Keratinocyte (primary cell): ENCODE measurements around the gene RASGRF2. TPM values are rescaled to one million over a fixed set of nuclear protein-coding genes. Genes with fewer than 3 reads are reported as not detected.

Experiments used
- DNase-seq: peaks from one replicate; pipeline ENCODE4 v3.0.0-alpha.2; 2011; ENCODE audit warnings: low read depth, missing footprints, low spot score
- FAIRE-seq: peaks from 2 replicates; lab custom pipeline; 2011; peaks lifted over from hg19 to GRCh38; lab: Jason Lieb, UNC
- H2AFZ ChIP-seq: 2 replicates; pipeline ENCODE4 v1.6.0; 2012; ENCODE audit warnings: low read length, control low read depth, inconsistent platforms; ENCODE audit not compliant: control insufficient read depth
- H3K27ac ChIP-seq: 2 replicates; pipeline ENCODE4 v1.5.1; 2011; ENCODE audit warnings: low read length; ENCODE audit not compliant: control insufficient read depth, insufficient read depth
- H3K27me3 ChIP-seq: 3 replicates; pipeline ENCODE4 v1.6.0; 2011; ENCODE audit warnings: low read length; ENCODE audit not compliant: control insufficient read depth, insufficient read depth; ENCODE audit errors: extremely low read depth
- H3K36me3 ChIP-seq, 2 experiments: 2 replicates in 1 of 2; 3 replicates in 1 of 2; pipeline ENCODE4 v1.5.1; 2011; ENCODE audit warnings: low read length in 2 of 2, mild to moderate bottlenecking in 1 of 2; ENCODE audit not compliant: control insufficient read depth in 2 of 2, insufficient read depth in 2 of 2; ENCODE audit errors: extremely low read depth in 1 of 2
- H3K4me1 ChIP-seq: 3 replicates; pipeline ENCODE4 v1.5.1; 2011; ENCODE audit warnings: low read length; ENCODE audit not compliant: control insufficient read depth, insufficient read depth; ENCODE audit errors: extremely low read depth
- H3K4me2 ChIP-seq: 3 replicates; pipeline ENCODE4 v1.6.0; 2011; ENCODE audit warnings: low read depth, low read length; ENCODE audit not compliant: control insufficient read depth, insufficient read depth; ENCODE audit errors: extremely low read depth
- H3K4me3 ChIP-seq, 3 experiments: fragments of 200-600 bp in 1 of 3; sonication (generic) in 1 of 3; 2 replicates in 2 of 3; 3 replicates in 1 of 3; pipeline ENCODE4 v1.5.1; 2011 to 2016; ENCODE audit warnings: low read length in 3 of 3, mild to moderate bottlenecking in 3 of 3, control low read depth in 2 of 3, inconsistent platforms in 1 of 3, low read depth in 1 of 3, mixed read lengths in 1 of 3, mixed run types in 1 of 3, moderate library complexity in 1 of 3; ENCODE audit not compliant: control insufficient read depth in 2 of 3, insufficient read depth in 2 of 3; ENCODE audit errors: extremely low read depth in 1 of 3
- H3K79me2 ChIP-seq: 2 replicates; pipeline ENCODE4 v1.6.0; 2012; ENCODE audit warnings: low read length; ENCODE audit not compliant: control insufficient read depth, insufficient read depth
- H3K9ac ChIP-seq: 3 replicates; pipeline ENCODE4 v1.6.0; 2011; ENCODE audit warnings: low read length; ENCODE audit not compliant: control insufficient read depth, insufficient read depth; ENCODE audit errors: extremely low read depth
- H3K9me1 ChIP-seq: 3 replicates; pipeline ENCODE4 v1.6.0; 2011; ENCODE audit warnings: low read length; ENCODE audit not compliant: control insufficient read depth, insufficient read depth; ENCODE audit errors: extremely low read depth
- H3K9me3 ChIP-seq: 2 replicates; pipeline ENCODE4 v1.5.1; 2012; ENCODE audit warnings: low read depth, low read length; ENCODE audit not compliant: control insufficient read depth
- H4K20me1 ChIP-seq: 3 replicates; pipeline ENCODE4 v1.6.0; 2011; ENCODE audit warnings: low read length; ENCODE audit not compliant: control insufficient read depth, insufficient read depth; ENCODE audit errors: extremely low read depth
- EZH2 ChIP-seq: IDR thresholded peaks from one replicate; pipeline ENCODE4 v1.6.1; 2012; ENCODE audit warnings: inconsistent platforms, mild to moderate bottlenecking, low read length, moderate library complexity
- dilution Hi-C: fragments of 300-500 bp; cut with MboI; formaldehyde crosslinking; loops from one replicate; pipeline ENCODE4 v1.7.0; 2020; ENCODE audit warnings: low sequenced_read_pairs; ENCODE audit not compliant: extremely low pct_ligation_motif_present
- polyA plus RNA-seq, 5 experiments: library from polyadenylated mRNA; depleted of rRNA in 3 of 5; stranded (reverse) in 3 of 5; stranded (forward) in 1 of 5; unstranded in 1 of 5; fragments of >200 nt; gene quantifications; 1 replicate in 1 of 5; 2 replicates in 3 of 5; 3 replicates in 1 of 5; pipeline versions ENCODE4 v1.2.1 to v1.2.3, GENCODE V29; 2011 to 2012; ENCODE audit warnings: missing spikeins in 2 of 5, low read depth in 1 of 5, low replicate concordance in 1 of 5
- TF ChIP-seq, protein P1 (sequence below), 3 experiments: IDR thresholded peaks in 1 of 3; conservative IDR thresholded peaks in 1 of 3; optimal IDR thresholded peaks in 1 of 3; 2 replicates in 2 of 3; 3 replicates in 1 of 3; pipeline versions ENCODE3 to v1.5.1; 2011; ENCODE audit warnings: low read length in 3 of 3, mild to moderate bottlenecking in 3 of 3, moderate library complexity in 2 of 3, control low read depth in 1 of 3, inconsistent platforms in 1 of 3; ENCODE audit not compliant: insufficient read depth in 2 of 3; ENCODE audit errors: extremely low read depth in 1 of 3

RASGRF2 gene
- polyA plus RNA-seq, 1 donor (not counting 4 experiments of a cell fraction or from before 2014, with no cell fraction given) = 0.03 TPM

DNA sequence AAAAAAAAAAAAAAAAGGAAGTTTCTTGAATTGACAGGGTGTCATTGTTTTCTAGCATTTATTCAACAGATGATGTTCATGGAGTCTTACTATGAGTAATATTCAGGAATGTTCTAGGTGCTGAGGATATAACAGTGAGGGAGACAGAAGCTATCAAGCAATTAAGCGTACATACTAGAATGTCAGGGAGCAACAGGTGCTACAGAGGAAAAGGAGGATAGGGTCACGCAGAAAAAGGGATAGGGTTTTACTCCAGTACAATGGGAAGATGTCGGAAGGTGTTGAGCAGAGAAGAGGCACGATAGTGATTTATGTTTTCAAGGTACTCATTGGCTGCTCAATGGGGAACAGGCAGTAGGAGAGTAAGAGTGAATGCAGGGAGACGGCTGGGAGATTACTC, 6.6 kb upstream of the RASGRF2 start:
- Histone ChIP-seq H3K9ac (no peak overlapping the region), H3K9me1 (no peaks in the 10 kb centered on the region), H3K9me3 (no peaks in the 10 kb centered on the region), H3K36me3 (no peaks in the 10 kb centered on the region), H3K4me2 (no peak overlapping the region), H4K20me1 (no peaks in the 10 kb centered on the region), H3K27me3 (peaks cover 28% of the 10 kb centered on the region), H2AFZ (no peak overlapping the region), H3K79me2 (no peaks in the 10 kb centered on the region), H3K27ac (no peak overlapping the region), H3K4me3 (no peak overlapping the region), H3K4me1 (no peaks in the 10 kb centered on the region)
- no peak for TF ChIP-seq EZH2
- TF ChIP-seq, protein P1, sequence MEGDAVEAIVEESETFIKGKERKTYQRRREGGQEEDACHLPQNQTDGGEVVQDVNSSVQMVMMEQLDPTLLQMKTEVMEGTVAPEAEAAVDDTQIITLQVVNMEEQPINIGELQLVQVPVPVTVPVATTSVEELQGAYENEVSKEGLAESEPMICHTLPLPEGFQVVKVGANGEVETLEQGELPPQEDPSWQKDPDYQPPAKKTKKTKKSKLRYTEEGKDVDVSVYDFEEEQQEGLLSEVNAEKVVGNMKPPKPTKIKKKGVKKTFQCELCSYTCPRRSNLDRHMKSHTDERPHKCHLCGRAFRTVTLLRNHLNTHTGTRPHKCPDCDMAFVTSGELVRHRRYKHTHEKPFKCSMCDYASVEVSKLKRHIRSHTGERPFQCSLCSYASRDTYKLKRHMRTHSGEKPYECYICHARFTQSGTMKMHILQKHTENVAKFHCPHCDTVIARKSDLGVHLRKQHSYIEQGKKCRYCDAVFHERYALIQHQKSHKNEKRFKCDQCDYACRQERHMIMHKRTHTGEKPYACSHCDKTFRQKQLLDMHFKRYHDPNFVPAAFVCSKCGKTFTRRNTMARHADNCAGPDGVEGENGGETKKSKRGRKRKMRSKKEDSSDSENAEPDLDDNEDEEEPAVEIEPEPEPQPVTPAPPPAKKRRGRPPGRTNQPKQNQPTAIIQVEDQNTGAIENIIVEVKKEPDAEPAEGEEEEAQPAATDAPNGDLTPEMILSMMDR (optimal IDR thresholded peaks at IDR 0.05 in 1 of 3, IDR thresholded peaks at IDR 0.05 in 1 of 3, conservative IDR thresholded peaks at IDR 0.05 in 1 of 3; ENCODE audit: extremely low read depth in 1 of 3, insufficient read depth in 2 of 3, low read length in 3 of 3) = no peak
- FAIRE-seq (no peak), DNase-seq (no peak)
- dilution Hi-C loops = no loop called here

DNA sequence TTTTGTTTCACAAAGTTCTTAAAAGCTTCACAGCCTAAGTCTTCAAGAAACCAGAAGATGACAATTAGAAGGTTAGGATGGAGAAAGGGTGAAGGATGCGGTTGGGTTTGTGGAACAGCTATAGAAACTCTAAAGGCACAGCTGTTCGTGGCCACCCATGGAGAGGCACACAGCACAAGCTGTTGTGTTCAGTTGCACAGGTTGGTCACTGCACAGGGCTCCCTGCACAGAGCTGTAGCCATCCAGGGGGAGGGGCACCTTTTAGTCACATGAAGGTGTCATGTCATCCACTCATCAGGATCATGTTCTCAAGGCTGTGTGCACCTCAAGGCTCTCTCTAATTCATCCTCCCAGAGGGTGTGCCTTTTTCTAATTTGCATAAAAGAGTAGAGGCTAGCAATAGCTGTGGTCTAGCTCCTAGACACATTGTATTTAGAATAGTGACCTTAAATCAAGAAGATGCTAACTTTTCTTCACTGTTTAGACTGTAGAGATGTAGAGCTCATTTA, 5.0 kb upstream of the RASGRF2 start:
- FAIRE-seq = no peak
- Histone ChIP-seq H3K36me3 (no peaks in the 10 kb centered on the region), H4K20me1 (no peaks in the 10 kb centered on the region), H3K4me2 (no peak overlapping the region), H3K9me3 (no peaks in the 10 kb centered on the region), H3K27ac (no peak overlapping the region), H3K27me3 (peaks cover 39% of the 10 kb centered on the region), H3K4me3 (no peak overlapping the region), H3K79me2 (no peaks in the 10 kb centered on the region), H3K9me1 (no peaks in the 10 kb centered on the region), H2AFZ (no peak overlapping the region), H3K4me1 (no peaks in the 10 kb centered on the region), H3K9ac (no peak overlapping the region)
- no peak for TF ChIP-seq EZH2
- TF ChIP-seq, protein P1 (optimal IDR thresholded peaks at IDR 0.05 in 1 of 3, IDR thresholded peaks at IDR 0.05 in 1 of 3, conservative IDR thresholded peaks at IDR 0.05 in 1 of 3; ENCODE audit: extremely low read depth in 1 of 3, insufficient read depth in 2 of 3, low read length in 3 of 3) = no peak
- DNase-seq = no peak
- dilution Hi-C loops = no loop called here
